Kidney capillary endothelial cell (primary cell): Measurements from ENCODE around the gene TECPR2.
"Not testable (repeated sequence)": the region's sequence is repeated elsewhere in the genome, so short reads cannot be mapped to it uniquely, and the experiment has no call there.

Experiments
- DNase-seq: peaks from one replicate; pipeline ENCODE4 v3.0.0-alpha.2; 2018; ENCODE audit warnings: low spot score

Gene TECPR2

DNA sequence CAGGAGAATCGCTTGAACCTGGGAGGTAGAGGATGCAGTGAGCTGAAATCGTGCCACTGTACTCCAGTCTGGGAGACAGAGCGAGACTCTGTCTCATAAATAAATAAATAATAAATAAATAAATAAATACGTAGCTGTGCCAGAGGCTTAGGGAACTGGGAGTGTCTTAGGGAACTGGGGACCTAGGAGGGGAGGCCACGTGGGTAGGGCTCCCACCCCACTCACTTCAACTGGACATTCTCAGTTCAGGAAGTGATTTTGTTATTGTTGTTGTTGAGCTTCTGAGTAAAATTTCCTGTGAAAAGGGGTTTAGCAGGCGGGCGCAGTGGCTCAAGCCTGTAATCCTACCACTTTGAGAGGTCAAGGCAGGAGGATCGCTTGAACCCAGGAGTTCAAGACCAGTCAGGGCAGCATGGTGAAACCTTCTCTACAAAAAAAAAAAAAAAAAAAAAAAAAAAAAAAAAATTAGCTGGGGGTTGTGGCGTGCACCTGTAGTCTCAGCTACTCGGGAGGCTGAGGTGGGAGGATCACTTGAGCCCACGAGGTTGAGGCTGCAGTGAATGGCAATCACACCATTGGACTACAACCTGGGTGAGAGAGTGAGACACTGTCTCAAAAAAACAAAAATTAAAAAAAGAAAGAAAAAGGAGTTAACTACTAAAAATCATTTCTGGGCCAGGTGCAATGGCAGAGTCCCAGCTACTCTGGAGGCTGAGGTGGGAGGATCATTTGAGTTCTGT, 165.9 kb downstream of the TECPR2 start:
- peak; percentile 43 for DNase-seq

DNA sequence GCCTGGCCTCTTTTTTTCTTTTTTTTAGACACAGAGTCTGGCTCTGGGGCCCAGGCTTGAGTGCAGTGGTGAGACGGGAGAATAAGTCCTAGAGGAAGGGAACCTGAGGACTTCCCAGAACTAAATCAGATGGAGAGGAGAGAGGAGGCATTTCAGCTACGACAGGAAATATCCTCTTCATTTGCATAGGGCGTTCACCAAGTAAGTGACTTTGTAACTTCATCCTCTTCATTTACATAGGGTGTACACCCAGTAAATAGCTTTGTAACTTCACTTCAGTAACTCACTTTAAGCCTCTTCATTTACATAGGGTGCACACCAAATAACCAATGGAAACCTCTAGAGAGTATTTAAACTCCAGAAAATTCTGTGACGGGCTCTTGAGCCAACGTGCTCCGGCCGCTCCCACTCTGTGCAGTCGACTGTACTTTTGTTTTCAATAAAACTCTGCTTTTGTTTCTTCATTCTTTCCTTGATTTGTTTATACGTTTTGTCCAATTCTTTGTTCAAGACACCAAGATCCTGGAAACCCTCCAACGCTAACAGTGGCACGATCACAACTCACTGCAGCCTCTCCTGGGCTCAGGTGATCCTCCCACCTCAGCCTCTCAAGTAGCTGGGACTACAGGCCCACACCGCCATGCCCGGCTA, 168.2 kb downstream of the TECPR2 start:
- no peak for DNase-seq

DNA sequence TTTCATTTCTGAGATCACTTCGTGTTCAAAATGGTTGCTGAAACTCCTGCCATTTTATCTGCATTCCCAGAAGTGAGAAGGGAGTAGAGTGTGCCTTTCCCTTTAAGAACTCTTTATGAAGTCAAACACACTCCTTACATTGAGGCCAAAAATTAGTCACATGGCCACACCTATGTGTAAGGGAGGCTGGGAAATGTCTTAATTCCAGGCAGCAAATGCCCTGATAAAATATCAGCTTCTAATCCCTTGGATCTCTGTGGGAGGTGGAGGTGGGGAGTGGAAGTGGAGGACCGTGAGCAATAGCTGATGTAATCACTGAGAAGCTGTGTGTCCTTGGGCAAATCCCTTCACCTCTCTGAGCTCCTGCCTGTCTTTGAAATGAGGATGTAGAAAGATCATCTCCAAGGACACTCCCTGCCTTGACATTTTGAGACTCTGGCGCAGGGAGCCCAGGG, 169.5 kb downstream of the TECPR2 start:
- DNase-seq, result no peak

DNA sequence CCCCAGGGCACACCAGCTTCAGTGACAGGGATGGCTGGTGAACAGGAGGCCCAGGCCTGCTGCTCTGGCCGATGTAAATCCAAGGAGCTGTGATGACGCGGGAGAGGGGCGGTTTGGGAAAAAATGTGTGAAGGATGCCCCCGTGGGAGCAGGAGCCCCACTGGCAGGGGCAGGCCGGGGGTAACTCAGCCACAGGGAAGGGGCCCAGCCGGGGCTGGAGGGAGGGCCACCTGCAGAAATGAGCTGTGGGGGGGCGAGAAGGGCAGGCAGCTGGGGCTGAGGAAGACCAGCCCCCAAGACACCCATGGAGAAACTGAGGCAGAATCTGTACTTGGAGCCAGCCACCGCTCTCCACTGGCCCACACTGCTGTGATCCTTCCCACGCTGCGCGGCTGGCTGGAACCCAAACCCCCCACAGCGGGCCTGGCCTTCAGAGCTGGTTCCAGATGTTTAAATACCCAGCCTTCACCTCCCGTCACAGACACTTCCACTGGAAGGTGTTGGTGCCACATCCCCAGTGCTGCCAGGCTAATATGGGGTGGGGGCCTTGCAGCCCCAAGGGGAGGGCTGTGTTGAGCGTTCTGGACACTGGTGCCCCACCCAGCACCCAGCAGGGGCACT, 175.3 kb downstream of the TECPR2 start:
- DNase-seq, result no peak

DNA sequence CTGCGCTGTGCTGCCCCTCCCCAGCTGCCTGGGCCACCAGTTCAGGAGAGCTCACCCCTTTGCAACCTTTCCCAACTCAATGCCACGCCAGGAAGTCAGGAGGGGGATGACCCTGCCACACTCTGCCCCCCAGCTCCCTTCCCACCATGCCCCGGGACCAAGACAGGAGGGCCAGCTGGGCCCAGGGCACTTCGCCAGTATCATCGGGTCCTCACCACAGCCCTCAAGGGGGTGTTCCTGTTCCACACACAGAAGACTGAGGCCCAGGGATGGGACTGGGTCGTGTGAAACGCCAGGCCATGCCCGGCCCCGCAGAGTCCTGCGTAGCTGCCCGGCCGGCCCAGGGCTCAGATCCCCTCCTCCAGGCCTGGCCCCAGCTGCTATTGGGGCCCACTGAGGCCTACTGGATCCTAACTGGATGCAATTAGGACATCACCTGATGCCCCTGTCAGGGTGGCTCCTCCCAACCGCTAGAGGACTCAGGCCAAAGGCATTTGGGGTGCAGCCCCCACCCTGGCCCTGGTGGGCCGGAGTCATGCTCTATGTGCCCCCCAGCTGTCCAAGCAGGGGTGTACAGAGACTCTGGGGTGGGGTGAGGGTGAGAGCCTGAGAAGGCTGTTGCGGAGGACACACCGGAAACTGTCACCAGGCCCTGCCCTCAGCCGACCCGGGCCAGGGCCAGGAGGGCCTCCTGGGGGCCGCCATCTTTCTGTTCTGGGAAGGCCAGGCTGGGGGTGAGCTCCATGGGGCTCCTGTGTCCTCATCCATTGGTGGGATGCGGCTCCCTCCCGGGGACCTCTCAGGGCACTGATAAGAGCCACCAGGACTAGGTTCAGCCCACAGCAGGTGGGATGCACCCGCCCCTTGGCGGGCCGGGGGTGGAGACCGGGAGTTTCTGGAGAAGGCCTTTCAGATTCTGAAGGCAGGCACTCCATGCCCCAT, 176.1 kb downstream of the TECPR2 start:
- no peak for DNase-seq

DNA sequence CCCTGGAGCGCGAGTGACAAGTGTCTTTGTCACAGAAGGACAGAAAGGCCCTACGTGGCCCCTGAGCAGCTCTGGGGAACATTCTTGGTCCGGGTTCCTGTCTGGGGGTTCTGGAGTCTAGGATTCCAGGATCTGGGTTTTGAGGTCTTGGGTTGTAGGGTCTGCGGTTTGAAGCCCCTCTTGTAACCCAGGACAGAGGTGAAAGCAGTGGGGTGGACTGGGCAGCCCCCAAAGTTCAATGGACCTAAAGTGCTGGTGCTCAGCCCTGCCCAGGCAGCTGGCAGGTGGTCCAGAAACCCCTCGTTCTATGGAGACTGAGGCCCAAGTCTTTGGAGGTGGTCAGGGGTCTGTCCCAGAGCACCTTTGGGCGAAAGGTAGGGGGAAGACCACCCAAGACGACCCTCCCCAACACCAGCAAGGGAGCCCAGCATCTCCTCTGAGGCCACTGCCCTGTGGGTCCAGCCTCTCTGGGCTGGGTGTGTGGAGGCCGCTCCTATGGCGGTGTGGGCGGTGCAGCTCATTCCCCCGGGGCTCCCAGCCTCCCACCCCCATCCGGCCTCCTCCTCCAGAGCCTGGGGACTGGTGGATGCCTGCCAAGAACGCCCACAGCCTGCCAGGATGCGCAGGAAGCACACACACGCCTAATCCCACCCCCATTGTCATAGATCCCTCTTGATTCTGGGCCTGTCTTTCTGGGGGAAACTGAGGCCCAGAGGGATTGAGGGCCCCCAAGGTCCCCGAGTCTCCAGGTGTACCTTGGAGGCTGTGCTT, 177.0 kb downstream of the TECPR2 start:
- DNase-seq, result peak; percentile 45

DNA sequence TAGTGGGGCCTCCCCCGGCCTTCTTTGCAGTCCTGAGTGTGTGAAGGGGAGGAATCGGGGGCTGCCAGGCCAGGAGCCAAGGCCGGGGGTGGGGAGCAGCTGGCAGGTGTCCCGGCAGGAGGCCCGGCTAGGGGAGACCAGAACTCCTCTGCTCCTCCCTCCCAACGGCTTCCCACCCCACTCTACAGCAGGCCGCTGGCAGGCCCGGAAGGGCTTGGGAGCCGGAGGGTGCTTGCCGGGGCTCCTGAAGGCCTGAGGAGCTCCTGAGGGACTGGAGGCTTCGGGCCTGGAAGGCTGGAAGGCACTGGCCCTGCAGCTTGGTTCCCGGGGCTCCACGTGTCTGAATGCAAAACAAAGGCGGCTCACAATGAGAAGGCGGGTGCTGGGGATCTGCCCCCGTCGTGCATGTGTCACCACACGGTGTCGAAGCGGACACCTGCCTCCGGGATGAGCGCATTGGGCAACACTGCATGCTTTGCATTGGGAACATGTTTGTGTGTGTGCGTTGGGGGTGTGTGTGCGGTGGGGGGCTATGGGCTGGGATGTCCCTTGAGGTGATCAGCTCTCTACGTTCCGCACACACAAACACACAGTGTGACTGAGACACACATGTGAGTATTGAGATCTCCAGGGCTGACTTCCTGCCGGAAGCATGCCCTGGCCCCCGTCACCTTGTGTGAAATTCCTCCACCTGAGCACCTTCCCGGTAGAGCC, 177.7 kb downstream of the TECPR2 start:
- no peak for DNase-seq

DNA sequence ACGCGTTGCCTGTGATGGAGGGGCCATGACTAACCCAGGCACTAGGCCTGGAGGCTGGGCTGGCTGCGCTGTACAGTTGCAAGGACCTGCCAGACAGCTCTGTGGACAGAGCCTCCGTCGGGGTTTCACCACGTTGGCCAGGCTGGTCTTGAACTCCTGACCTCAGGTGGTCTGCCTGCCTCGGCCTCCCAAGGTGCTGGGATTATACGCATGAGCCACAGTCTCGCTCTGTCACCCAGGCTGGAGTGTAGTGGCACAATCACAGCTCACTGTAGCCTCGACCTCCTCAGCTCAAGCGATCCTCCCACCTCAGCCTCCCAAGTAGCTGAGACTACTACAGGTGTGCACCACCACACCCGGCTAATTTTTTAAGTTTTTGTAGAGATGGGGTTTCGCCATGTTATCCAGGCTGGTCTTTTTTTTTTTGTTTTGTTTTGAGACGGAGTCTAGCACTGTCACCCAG, 178.3 kb downstream of the TECPR2 start:
- DNase-seq, result not testable (repeated sequence)

DNA sequence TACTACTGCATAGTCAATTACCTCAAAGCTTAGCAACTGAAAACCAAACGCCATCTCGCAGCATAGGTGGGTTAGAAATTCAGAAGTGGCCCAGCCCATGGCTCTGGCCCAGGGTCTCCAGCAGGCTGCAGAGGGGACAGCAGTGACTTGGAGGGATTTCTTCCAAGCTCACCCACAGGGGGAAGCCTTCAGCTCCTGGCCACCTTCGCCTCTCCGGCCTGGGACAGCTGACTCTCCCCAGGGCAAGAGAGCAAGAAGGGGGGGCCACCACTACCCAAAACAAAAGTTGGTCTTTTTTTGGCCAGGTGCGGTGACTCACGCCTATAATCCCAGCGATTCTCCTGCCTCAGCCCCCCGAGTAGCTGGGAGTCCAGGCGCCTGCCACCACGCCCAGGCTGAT, 179.0 kb downstream of the TECPR2 start:
- no peak for DNase-seq

DNA sequence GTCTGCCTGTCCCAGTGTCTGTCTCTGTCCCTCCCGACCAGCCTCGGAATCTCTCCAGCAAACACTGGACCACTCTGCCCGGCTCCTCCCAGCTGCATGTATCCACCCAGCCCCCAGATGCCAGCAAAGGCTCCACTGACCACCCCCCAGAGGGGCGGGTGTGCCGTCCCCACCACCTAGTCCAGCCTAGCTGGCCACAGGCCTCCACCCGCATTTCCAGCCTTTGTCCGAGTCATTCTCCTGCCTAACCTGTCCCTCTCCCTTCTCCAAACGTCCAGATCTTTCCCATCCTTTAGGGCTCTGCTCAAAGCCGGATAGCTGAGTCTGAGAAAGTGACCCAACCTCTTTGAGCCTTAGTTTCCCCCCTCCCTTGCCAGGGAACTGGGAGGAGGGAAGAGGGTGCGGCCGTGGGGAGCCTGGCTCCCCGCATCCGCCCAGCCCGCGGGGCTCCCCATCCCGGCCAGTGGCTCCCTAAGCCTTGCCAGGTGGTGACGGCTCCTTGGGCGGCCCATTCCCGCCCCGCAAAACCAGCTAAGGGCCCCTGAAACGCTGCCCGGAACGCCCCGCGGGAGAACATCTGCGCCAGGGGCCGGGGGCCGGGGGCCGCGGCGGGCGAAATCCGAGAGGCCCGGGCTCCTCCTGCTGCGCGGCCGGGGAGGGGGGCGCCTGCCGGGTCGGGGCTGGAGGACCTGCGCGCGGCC, 181.5 kb downstream of the TECPR2 start:
- DNase-seq, result no peak

DNA sequence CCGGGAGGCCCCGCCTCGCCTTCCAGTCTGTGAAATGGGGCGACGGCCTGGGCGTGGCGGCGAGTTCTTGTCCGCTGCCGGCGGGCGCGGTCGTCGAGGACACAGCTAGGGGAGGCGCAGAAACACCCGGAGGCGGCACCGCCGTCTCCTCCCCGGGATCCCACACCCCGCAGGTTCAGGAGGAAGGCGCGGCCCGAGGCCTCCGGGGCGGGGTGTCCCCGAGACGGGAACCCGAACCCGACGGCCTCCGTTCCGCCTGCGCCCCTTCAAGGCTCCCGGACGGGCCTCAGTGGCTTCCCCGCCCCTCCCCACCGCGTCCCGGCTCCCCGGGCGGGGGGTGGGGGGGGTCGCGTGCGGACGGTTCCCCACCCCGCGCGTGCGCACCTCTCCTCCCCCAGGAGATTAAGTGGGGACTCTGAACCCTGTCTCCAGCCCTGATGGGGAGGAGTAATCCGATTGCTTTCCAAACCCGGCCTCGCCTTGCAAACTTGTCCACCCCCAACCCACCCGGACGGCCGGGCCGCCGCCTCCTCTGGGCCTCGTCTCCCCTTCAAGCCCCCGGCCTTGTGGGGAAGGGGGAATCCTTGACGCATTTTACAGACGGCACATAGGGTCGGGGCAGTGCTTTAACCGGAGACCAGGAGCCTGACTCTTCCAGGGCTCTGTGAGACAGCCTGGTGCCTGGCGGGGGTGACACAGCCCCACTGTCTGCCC, 182.2 kb downstream of the TECPR2 start:
- DNase-seq, result no peak

DNA sequence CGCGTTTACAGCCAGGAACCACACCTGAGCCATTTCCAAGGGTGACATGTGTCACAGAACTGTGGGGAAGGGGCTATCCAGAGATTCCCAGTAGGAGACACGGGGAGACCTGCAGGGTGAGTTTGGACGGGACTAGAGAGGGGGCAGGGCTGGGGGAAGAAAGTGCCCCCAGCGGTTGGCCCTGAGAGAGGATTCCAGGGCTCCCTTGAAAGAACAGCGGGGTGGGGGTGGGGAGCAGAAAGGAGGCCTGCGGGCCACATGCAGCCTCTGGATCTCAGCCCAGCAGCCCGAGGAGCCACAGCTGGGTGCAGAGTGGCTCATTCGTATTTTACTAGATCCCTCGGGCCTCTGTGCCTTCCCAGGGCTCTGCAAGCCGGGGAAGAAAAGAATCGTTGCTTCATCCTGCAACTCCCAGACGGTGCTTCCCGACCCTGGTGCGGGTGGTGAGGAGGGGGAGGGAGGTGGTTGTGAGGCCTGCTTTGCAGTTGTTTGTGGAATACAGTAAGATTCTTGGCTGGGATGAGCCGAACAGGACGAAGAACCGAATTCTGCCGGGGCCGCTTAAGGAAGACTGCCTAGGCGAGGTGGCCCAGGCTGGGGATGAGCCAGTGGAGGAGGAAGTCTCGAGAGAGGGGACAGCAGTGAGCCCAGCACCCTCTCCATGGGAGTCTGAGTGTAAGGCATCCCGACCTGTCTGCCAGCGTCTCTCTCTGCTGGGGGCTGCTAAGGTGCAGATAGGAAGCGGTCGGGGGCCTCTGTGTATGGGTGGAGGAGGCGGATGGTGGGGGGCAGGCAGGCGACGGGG, 182.9 kb downstream of the TECPR2 start:
- no peak for DNase-seq

DNA sequence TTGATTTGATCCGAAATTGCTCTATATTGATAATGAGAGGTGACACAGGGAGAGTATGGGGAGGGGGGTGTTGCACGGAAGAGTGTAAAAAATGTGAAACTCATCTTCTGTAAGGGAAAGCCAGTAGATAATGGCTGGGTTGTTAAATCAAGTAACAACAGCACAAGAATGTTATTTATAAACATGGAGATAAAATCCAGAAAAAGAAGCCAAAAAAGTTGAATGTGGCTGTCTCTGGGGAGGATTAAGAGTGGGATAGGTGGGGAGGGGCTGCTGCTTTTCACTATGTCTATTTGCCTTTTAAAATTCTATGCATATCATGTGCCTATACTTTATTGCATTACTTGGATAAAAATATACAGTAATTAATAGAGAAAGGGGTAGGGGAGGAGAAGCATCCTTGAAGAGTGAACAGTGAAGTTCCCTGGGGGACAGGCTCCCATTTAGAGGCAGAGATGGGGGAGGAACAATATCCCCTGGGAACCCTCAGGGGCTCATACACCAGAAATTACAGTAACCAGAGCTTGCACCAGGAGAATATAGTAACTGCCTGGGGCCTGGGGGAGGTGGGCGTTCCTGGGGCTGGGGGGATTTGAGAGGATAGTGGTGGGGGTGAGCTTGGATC, 186.0 kb downstream of the TECPR2 start:
- no peak for DNase-seq

DNA sequence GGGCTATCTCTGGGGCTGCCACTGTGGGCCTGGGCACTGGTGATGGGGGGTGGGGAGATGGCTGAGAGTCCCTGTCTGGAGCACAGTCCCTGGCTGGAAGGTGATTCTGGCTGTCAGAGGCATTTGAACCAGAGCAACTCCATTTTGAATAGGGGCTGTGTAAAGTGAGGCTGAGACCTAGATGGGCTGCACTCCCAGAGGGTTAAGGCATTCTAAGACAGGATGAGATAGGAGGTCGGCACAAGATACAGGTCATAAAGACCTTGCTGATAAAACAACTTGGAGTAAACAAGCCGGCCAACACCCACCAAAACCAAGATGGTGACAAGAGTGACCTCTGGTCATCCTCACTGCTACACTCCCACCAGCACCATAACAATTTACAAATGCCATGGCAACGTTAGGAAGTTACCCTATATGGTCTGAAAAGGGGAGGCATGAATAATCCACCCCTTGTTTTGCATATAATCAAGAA, 188.2 kb downstream of the TECPR2 start:
- DNase-seq, result not testable (repeated sequence)
